Caco-2 (cell line): Measurements from ENCODE around the gene CASP6. TPM values are rescaled to one million over a fixed set of nuclear protein-coding genes. Genes with fewer than 3 reads are reported as not detected.

ENCODE experiments used
- BruUV-seq: library from RNA; stranded (reverse); fragments of 400-500 nt; replicated peaks from 2 replicates; lab custom pipeline; 2021; lab: Mats Ljungman, UMichigan
- CTCF ChIA-PET: fragments of 300-600 bp; sonication (Branson Sonifier 250); formaldehyde crosslinking; loops from one replicate; lab custom pipeline; 2022; ENCODE audit warnings: antibody characterized with exemption; lab: Charles Lee
- POLR2A ChIA-PET: fragments of 300-600 bp; sonication (Branson Sonifier 250); formaldehyde crosslinking; loops from one replicate; lab custom pipeline; 2022; ENCODE audit warnings: antibody characterized with exemption; lab: Charles Lee
- DNase-seq, 2 experiments: peaks; one replicate each; pipeline versions ENCODE4 v3.0.0 to v3.0.0-alpha.2; 2020 to 2022
- H3K27me3 ChIP-seq: replicated peaks from 2 replicates; pipeline ENCODE4 v1.6.0; 2011; ENCODE audit warnings: low read length; ENCODE audit not compliant: control insufficient read depth, insufficient read depth
- H3K36me3 ChIP-seq: 2 replicates; pipeline ENCODE4 v1.5.1; 2011; ENCODE audit warnings: low read length; ENCODE audit not compliant: control insufficient read depth, insufficient read depth
- H3K4me1 ChIP-seq: fragments of 250-450 bp; sonication (Bioruptor Pico); 2 replicates; pipeline ENCODE4 v1.5.1; 2020; ENCODE audit warnings: mild to moderate bottlenecking
- H3K4me3 ChIP-seq: 2 replicates; pipeline ENCODE4 v1.5.1; 2011; ENCODE audit warnings: low read depth, mild to moderate bottlenecking, control low read depth, low read length
- H3K9me3 ChIP-seq: fragments of 250-450 bp; sonication (Bioruptor Pico); 2 replicates; pipeline ENCODE4 v1.5.1; 2020; ENCODE audit warnings: mild to moderate bottlenecking, moderate library complexity
- H3K27ac Mint-ChIP-seq: one replicate; pipeline ENCODE4 v1.8.0; 2022; ENCODE audit warnings: mixed read lengths; ENCODE audit not compliant: unreplicated experiment
- H3K27me3 Mint-ChIP-seq: one replicate; pipeline ENCODE4 v1.8.0; 2022; ENCODE audit warnings: mixed read lengths; ENCODE audit not compliant: insufficient read depth, unreplicated experiment
- H3K36me3 Mint-ChIP-seq: one replicate; pipeline ENCODE4 v1.8.0; 2022; ENCODE audit warnings: mild to moderate bottlenecking, mixed read lengths; ENCODE audit not compliant: insufficient read depth, unreplicated experiment
- H3K4me1 Mint-ChIP-seq: one replicate; pipeline ENCODE4 v1.8.0; 2022; ENCODE audit warnings: low read depth, mixed read lengths; ENCODE audit not compliant: unreplicated experiment
- H3K4me3 Mint-ChIP-seq: one replicate; pipeline ENCODE4 v1.8.0; 2022; ENCODE audit warnings: mild to moderate bottlenecking, moderate library complexity, mixed read lengths; ENCODE audit not compliant: unreplicated experiment
- H3K9me3 Mint-ChIP-seq: one replicate; pipeline ENCODE4 v1.8.0; 2022; ENCODE audit warnings: mixed read lengths; ENCODE audit not compliant: unreplicated experiment
- intact Hi-C: fragments of 100-400 bp; cut with micrococcal nuclease; formaldehyde crosslinking; loops from one replicate; pipeline ENCODE4 v1.10.0; 2022; ENCODE audit not compliant: unreplicated experiment
- total RNA-seq: library from RNA; stranded (reverse); gene quantifications from 2 replicates; pipeline ENCODE4 v1.2.3, GENCODE V29; 2022
- TF ChIP-seq, protein P1 (sequence below), 2 experiments: fragments of 200-600 bp in 1 of 2; IDR thresholded peaks; 1 replicate in 1 of 2; 2 replicates in 1 of 2; pipeline versions ENCODE4 v1.5.1 to v1.8.0; 2011 to 2022; ENCODE audit warnings: antibody characterized with exemption in 1 of 2, control low read depth in 1 of 2, inconsistent platforms in 1 of 2, low read depth in 1 of 2, low read length in 1 of 2, mild to moderate bottlenecking in 1 of 2, moderate library complexity in 1 of 2; ENCODE audit not compliant: insufficient read depth in 1 of 2, severe bottlenecking in 1 of 2, unreplicated experiment in 1 of 2

CASP6 gene
- total RNA-seq, 1 experiment from 2014 or later: 35.9 TPM

DNA sequence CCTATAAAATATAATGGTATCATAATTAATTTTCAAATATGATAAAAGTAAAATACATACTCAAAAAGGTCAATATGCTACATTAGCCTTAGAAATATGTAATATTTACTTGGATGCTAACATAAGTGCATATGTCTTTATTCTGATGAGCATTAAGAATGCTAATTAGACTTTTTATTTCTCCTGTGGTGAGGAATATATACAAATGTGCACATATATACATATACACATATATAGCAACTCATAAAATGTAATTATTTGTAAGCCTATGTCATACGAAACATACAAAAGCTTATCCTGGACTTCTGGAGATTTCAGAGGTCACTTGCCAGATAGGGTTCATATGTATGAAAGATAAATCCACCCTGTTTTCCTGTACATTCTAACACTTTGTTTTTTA lies 15.5 kb upstream of the CASP6 start:
- no peaks in the 10 kb centered on the region for H3K4me1 ChIP-seq
- POLR2A ChIA-PET: no interaction called here
- no TSS peak for BruUV-seq
- no peaks in the 10 kb centered on the region for H3K9me3 Mint-ChIP-seq
- intact Hi-C loops: no loop called here
- CTCF ChIA-PET: no interaction called here
- no peaks in the 10 kb centered on the region for H3K27me3 Mint-ChIP-seq
- DNase-seq: no peak
- TF ChIP-seq, protein P1, sequence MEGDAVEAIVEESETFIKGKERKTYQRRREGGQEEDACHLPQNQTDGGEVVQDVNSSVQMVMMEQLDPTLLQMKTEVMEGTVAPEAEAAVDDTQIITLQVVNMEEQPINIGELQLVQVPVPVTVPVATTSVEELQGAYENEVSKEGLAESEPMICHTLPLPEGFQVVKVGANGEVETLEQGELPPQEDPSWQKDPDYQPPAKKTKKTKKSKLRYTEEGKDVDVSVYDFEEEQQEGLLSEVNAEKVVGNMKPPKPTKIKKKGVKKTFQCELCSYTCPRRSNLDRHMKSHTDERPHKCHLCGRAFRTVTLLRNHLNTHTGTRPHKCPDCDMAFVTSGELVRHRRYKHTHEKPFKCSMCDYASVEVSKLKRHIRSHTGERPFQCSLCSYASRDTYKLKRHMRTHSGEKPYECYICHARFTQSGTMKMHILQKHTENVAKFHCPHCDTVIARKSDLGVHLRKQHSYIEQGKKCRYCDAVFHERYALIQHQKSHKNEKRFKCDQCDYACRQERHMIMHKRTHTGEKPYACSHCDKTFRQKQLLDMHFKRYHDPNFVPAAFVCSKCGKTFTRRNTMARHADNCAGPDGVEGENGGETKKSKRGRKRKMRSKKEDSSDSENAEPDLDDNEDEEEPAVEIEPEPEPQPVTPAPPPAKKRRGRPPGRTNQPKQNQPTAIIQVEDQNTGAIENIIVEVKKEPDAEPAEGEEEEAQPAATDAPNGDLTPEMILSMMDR (IDR thresholded peaks at IDR 0.05; ENCODE audit: insufficient read depth in 1 of 2, low read depth in 1 of 2, low read length in 1 of 2, severe bottlenecking in 1 of 2, unreplicated experiment in 1 of 2): no peak
- H3K4me3 ChIP-seq: no peak overlapping the region
- H3K27me3 ChIP-seq: no peaks in the 10 kb centered on the region
- no peak overlapping the region for H3K4me3 Mint-ChIP-seq
- H3K9me3 ChIP-seq: no peaks in the 10 kb centered on the region
- peaks cover 6% of the 10 kb centered on the region for H3K36me3 Mint-ChIP-seq
- H3K36me3 ChIP-seq: peaks cover 1% of the 10 kb centered on the region; the same call in 1 of the 2 replicates
- H3K4me1 Mint-ChIP-seq: no peaks in the 10 kb centered on the region
- H3K27ac Mint-ChIP-seq: no peak overlapping the region

DNA sequence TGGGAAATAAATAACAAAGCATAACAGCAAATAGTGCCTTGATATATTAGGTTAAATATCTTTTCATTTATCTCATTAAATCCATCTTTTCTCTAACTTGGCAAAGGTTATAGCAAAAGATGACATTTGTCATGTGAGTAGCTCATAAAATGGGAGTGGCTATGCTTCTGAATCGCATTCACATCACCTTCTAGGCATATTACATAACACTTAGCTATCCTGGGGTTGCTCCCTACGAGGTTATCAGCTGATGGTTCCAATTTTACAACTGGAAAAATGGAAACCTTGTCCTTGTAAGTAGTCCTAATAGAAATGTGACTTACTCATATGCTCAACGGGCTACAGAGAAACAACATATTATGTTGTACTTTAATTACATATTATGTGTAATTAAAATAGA lies 10.3 kb upstream of the CASP6 start:
- CTCF ChIA-PET: no interaction called here
- Histone ChIP-seq H3K4me3 (no peak overlapping the region), H3K27me3 (no peaks in the 10 kb centered on the region), H3K4me1 (no peaks in the 10 kb centered on the region), H3K9me3 (no peaks in the 10 kb centered on the region), H3K36me3 (no peaks in the 10 kb centered on the region)
- H3K36me3 Mint-ChIP-seq: peaks cover 6% of the 10 kb centered on the region
- TF ChIP-seq, protein P1 (IDR thresholded peaks at IDR 0.05; ENCODE audit: insufficient read depth in 1 of 2, low read depth in 1 of 2, low read length in 1 of 2, severe bottlenecking in 1 of 2, unreplicated experiment in 1 of 2): no peak
- POLR2A ChIA-PET: no interaction called here
- H3K27ac Mint-ChIP-seq: no peak overlapping the region
- H3K9me3 Mint-ChIP-seq: no peaks in the 10 kb centered on the region
- intact Hi-C loops: no loop called here
- no peak overlapping the region for H3K4me3 Mint-ChIP-seq
- BruUV-seq: no TSS peak
- DNase-seq: no peak
- no peaks in the 10 kb centered on the region for H3K27me3 Mint-ChIP-seq
- no peaks in the 10 kb centered on the region for H3K4me1 Mint-ChIP-seq

DNA sequence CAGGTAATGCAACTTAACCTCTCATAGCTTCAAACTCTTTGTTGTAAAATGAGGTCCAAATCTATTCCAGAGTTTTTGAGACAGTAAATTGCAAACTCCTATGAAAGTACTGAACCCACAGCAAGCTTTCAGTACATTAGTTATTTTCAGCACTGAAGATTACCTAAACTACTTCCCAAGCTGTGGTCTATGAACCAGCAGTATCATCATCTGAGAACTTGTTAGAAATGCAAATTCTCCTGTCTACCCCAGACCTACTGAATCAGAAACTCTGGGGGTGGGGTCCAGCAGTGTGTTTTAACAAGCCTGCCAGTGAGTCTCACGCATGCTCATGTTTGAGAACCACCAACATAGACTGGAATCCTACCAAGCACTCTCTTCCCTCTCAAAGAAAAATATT lies 5.7 kb upstream of the CASP6 start:
- no peak overlapping the region for H3K4me3 ChIP-seq
- Mint-ChIP-seq H3K36me3 (peaks cover under 1% of the 10 kb centered on the region), H3K27ac (no peak overlapping the region), H3K27me3 (no peaks in the 10 kb centered on the region), H3K4me1 (peaks cover 4% of the 10 kb centered on the region), H3K4me3 (no peak overlapping the region), H3K9me3 (no peaks in the 10 kb centered on the region)
- H3K4me1 ChIP-seq: peaks cover 4% of the 10 kb centered on the region; the same call in 1 of the 2 replicates
- TF ChIP-seq, protein P1 (IDR thresholded peaks at IDR 0.05; ENCODE audit: insufficient read depth in 1 of 2, low read depth in 1 of 2, low read length in 1 of 2, severe bottlenecking in 1 of 2, unreplicated experiment in 1 of 2): no peak
- no peaks in the 10 kb centered on the region for H3K27me3 ChIP-seq
- ChIA-PET POLR2A (no interaction called here), CTCF (no interaction called here)
- no peak for DNase-seq
- H3K9me3 ChIP-seq: no peaks in the 10 kb centered on the region
- intact Hi-C loops: no loop called here
- H3K36me3 ChIP-seq: no peaks in the 10 kb centered on the region
- BruUV-seq: no TSS peak
